GM18502 (cell line): ENCODE measurements around the gene CHKB.
"Not testable (repeated sequence)": the region's sequence is repeated elsewhere in the genome, so short reads cannot be mapped to it uniquely, and the experiment has no call there.

Experiments
- ATAC-seq: cut with Tn5 transposase; IDR thresholded peaks from one replicate; pipeline ENCODE4 v1.9.1; 2021; ENCODE audit warnings: mild to moderate bottlenecking; ENCODE audit not compliant: unreplicated experiment, poor library complexity

The CHKB gene

GRCh38 chr22:50556703-50557102 lies 25.9 kb downstream of the CHKB start:
- no peak for ATAC-seq

DNA sequence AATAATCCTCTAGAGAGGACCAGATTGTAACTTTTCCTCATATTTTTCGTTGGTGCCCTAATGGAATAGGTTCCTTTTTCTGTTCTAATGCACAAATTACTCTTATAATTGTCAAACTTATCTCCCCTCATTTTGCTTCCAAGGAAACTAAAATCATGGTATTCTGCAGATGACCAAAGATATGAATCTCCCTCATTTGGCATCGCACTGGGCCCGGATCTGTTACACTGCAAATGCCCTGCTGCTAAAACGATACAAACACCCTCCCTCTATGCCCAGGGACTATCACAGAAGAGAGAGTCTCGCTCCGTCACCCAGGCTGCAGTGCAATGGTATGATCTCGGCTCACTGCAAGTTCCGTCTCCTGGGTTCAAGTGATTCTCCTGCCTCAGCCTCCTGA lies 29.3 kb downstream of the CHKB start:
- ATAC-seq = no peak

DNA sequence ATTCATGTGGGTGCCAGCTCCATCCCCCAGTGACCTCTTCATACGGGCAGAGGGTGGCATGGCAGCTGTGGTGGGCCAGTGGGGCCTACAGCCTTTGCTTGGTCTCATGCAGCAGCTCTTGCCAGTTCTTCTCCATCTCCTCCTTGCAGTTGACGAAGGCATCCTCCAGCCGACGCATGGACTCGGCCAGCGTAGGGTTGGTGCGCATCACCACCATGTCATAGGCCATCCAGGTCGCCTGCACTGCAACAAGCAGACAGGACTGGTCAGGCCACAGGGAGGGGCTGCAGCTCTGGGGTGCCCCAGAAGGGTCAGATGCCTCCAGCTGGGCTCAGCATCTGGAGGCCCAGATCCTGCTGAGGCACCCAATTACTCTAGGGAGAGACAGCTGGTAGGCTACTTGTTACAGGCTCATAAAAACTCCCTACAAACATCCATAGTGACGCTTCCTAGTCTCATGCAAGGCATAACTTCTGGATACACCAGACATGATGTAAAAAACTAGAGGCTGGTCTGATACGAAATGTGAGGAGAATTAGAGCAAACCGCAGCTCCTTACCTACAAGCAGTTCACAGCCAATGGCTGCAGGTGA lies 31.4 kb downstream of the CHKB start:
- no peak for ATAC-seq

- ATAC-seq = no peak
Measured at GRCh38 chr22:50550395-50550794, 32.3 kb downstream of the CHKB start.

DNA sequence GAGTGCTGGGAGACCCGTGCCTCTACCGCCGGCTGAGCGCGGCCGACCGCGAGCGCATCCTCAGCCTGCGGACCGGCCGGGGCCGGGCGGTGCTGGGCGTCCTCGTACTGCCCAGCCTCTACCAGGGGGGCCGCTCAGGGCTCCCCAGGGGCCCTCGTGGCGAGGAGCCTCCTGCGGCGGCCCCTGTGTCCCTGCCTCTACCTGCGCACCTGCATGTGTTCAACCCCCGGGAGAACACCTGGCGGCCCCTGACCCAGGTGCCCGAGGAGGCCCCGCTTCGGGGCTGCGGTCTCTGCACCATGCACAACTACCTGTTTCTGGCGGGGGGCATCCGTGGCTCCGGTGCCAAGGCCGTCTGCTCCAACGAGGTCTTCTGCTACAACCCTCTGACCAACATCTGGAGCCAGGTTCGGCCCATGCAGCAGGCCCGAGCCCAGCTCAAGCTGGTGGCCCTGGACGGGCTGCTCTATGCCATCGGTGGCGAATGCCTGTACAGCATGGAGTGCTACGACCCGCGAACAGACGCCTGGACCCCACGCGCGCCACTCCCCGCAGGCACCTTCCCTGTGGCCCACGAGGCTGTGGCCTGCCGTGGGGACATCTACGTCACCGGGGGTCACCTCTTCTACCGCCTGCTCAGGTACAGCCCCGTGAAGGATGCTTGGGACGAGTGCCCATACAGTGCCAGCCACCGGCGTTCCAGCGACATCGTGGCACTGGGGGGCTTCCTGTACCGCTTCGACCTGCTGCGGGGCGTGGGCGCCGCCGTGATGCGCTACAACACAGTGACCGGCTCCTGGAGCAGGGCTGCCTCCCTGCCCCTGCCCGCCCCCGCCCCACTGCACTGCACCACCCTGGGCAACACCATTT lies 33.5 kb downstream of the CHKB start:
- no peak for ATAC-seq

- no peak for ATAC-seq
Measured at GRCh38 chr22:50548040-50548920, 34.4 kb downstream of the CHKB start.

DNA sequence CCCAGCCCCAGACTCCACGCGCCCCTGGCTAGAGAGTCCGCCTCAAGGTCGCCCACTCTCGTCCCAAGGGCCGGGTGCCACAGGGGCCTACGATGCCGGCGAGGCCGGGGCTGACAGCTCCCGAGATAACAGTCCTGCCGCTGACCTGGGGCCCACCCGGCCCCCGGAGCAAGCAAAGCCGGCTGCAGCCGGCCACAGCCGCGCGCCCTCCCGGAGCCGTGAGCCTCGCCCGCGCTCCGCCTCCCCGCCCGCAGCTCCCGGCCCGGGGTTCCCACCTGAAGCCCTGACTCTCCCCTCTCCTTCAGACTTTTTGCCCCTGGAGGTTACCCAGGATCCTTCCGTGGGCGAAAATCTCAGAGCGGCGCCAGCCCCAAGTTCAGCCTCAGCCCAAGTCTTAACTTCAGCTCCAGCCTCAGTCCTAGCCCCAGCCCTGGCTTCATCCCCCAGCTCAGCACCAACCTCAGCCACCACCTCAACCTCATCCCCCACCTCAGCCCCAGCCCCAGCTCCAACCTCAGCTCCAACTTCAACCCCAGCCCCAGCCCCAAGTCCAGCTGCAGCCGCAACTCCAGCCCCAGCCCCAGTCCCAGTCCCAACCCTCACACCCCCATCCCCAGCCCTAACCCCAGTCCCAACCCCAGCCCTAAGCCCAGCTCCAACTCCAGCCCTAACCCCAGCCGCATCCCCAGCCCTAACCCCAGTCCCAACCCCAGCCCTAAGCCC lies 35.2 kb downstream of the CHKB start:
- no peak for ATAC-seq

GRCh38 chr22:50546326-50547262 lies 36.1 kb downstream of the CHKB start:
- no peak for ATAC-seq

DNA sequence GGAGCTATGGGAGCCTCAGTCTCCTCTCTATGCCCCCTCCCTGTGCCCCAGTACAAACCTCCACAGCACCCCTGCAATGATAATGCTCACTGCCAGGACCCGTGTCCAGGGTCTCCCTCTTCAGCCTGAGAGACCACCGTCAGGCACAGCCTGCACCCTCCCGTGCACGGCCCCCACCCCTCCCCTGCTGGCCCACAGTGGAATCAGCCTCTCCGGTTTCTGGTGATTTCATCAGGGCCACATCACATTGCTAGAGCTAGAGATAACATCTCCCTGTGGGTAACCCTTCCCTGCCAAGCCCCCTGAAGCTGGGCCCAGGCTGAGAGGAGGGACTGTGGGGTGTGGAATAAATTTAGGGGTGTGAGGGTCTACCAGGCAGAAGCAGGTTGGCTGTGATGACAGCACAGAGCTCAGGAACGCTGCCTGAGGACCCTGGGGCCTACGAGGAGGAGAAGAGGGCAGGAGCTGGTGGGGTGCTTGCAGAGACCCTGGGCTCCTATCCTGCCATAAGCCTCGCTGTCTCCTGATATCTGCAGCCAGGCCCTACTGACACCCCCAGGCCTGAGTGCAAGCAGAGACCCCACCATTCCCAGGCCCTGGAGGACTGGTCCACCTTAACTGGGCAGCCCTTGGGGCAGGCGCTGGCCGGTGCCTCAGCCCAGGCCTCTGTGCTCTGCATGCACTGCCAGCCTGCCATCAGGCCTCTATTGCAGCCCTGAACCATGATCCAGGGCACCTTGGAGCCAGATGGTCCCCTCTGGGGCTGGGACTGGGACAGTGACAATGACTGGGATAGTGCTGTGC lies 36.9 kb downstream of the CHKB start, which contains the start of gene KLHDC7B:
Gene KLHDC7B, plus strand, starts transcription at position 378 of the 804 bp plus-strand sequence. Its CDS starts 345 bp downstream, at position 723.
- ATAC-seq = no peak

DNA sequence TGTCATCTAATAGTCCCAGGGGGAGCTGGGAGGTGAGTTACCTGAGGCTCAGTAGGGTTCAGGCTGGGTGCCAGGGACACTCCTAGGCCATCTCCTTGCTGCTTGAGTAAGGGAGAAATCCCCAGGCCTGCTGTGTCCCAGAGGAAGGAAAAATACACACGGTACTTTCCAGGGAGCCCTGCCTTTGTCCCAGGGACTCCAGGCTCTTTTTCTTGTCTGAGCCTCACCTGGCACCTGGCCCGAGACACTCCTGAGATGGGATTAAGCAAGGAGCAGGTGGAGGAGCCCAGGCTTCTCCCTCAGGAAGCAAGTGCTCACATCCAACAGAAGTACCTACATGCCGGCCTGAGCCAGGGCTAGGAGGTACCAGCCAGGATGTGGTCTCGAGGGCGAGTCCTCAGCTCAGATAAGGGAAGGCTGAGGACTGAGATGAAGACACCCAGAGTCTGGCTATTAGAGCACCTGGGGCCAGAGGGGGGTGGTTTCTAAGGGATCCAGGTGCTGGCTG lies 37.8 kb downstream of the CHKB start:
- no peak for ATAC-seq

- ATAC-seq = no peak
Measured at GRCh38 chr22:50544078-50544745, 38.4 kb downstream of the CHKB start.

DNA sequence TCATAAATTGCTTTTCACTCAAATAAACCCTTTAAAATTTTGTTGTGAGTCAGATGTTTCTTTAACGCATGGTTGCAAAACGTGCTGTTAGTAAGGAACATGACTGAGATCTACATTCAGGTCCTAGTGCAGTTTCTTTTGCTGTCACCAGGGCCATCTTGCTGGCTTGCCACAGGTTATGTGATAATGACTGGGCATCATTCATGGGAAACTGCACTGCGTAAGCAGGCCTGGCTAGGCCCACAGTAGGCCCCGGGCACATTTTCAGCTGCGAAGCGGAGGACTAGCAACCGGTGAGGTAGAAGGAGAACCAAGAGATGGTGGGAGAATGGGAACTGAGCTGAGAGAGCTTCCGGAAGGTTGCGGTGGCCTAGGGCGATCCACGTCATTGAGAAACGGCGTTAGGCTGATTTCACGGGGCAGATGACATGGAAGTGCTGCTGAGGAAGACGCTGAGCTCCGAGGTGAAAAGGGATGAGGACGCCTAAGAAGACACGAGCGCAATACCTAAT lies 40.2 kb downstream of the CHKB start:
- ATAC-seq = no peak

DNA sequence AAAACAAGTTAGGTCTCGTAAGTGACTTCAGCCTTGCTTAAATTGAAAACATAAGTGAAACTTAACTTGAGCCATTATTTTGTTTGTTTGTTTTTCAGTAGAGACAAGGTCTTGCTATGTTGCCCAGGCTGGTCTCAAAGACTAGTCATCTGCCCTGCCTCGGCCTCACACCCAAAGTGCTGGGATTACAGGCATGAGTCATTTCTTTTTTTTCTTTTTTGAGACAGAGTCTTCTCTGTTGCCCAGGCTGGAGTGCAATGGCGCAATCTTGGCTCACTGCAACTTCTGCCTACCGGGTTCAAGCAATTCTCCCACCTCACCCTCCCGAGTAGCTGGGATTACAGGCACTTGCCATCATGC lies 41.0 kb downstream of the CHKB start:
- not testable (repeated sequence) for ATAC-seq

DNA sequence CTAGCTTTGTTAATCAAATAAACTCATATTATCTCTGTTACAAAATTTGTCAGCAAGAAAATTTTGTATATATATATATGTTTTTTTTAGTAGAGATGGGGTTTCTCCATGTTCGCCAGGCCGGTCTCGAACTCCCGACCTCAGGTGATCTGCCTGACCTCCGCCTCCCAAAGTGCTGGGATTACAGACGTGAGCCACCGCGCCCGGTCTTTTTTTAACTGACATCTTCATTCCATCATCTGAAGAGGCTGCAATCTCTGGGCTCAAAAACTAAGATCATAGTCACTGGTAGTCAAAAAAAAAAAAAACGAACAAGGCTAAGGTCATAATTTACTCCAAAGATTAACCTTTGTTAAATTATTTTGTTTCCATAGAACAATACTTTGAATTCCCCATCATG lies 42.3 kb downstream of the CHKB start:
- no peak for ATAC-seq

DNA sequence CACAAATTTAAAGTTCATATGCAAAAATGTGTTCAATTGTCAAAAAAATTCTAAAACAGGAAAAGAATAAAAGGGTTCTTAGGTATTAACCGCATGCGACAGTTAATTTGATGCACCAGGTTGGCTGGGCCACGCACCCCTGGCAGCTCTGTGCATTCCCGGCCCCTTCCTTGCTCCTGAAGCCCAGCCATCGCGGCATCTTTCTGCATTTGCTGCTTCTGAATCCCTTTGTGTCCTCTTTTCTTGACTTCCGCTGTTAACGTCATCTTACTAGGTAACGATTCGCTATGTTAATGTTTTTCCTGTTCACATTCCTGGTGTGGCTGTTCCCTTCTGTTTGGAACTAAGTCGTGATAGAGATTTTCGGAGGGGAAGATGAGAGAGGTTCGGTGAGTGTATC lies 44.9 kb downstream of the CHKB start:
- no peak for ATAC-seq

DNA sequence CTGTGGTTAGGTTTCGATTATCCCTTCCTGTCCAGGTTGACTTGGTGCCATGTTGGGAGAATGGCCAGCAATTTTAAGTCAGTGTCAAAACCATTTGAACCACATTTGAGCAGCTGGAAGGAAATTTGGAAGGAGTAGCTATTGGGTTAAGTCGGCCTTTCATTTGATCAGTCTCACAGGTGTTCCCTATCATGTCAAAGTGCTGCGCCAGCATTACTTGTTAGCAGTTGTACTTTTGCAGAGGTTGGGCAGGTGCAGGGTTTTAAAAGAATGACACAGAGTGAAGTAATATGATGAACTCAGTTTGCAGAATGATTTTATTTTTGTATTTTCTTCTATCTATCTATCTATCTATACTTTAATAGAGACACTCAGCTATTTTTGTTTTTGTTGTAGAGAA lies 46.4 kb downstream of the CHKB start:
- no peak for ATAC-seq

DNA sequence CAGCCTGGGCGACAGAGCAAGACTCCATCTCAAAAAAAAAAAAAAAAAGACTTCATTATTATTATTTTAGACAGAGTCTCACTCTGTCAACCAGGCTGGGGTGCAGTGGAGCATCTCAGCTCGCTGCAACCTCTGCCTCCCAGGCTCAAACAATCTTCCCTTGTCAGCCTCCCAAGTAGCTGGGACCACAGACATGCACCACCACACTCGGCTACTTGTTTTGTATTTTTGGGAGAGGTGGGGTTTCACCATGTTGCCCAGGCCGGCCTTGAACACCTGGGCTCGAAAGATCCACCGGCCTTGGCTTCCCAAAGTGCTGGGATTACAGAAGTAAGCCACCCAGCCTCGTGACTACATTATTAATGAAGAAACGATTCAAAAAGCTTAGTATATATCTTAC lies 47.5 kb downstream of the CHKB start:
- ATAC-seq = no peak
